ENCODE results near the gene GMFB. TPM values are rescaled to one million over a fixed set of nuclear protein-coding genes. Genes with fewer than 3 reads are reported as not detected.

The GMFB gene
- total RNA-seq, 1 donor from 2014 or later, result 27.5 TPM

DNA sequence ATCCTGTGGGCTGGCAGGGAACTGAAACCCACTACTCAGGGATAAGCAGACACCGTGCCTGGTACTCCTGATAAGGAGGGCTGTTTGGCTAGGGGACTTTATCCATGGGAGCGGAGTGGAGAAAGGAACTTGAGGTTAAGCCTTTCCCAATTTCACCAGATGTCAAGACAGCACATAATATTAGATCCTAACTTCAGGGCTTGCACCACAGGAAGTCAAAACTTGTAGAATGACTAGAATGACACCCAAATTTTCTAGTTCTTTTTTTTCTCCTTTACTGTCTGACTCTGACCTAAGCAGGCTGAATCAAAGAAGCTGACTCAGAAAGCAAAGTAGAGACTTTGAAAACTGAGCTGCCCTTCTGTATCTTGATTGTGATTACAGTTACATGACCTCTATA lies 13.8 kb upstream of the GMFB start:
- TF ChIP-seq, protein P1, sequence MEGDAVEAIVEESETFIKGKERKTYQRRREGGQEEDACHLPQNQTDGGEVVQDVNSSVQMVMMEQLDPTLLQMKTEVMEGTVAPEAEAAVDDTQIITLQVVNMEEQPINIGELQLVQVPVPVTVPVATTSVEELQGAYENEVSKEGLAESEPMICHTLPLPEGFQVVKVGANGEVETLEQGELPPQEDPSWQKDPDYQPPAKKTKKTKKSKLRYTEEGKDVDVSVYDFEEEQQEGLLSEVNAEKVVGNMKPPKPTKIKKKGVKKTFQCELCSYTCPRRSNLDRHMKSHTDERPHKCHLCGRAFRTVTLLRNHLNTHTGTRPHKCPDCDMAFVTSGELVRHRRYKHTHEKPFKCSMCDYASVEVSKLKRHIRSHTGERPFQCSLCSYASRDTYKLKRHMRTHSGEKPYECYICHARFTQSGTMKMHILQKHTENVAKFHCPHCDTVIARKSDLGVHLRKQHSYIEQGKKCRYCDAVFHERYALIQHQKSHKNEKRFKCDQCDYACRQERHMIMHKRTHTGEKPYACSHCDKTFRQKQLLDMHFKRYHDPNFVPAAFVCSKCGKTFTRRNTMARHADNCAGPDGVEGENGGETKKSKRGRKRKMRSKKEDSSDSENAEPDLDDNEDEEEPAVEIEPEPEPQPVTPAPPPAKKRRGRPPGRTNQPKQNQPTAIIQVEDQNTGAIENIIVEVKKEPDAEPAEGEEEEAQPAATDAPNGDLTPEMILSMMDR (IDR thresholded peaks at IDR 0.05), result no peak
- H3K4me3 ChIP-seq, result no peak overlapping the region
- intact Hi-C loops (cut with DNase I), result loop anchor here (10.0 kb wide), 1 partner anchor 548 kb away; the partner anchor contains the start of gene BMP4

DNA sequence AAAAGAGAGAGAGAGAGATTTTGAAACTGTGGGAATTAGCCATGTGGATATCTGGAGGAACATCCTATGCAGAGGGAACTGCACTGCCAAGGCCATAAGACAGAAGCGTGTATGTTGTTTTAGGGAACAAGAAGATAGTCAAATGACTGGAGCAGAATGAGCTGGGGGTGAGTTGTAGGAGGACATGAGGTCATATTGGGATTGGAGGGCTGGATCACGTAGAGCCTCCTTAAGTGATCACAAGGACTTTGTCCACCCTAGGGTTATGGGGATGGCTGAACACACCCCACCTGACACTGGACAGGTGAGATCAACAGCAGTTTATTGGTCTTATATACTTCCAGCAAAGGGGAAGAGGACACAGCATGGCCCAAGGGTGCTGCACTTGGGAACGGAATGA lies 12.7 kb upstream of the GMFB start:
- H3K4me1 ChIP-seq, result no peaks in the 10 kb centered on the region
- no peak overlapping the region for H3K4me3 ChIP-seq
- H3K36me3 ChIP-seq, result no peaks in the 10 kb centered on the region
- H3K9me3 ChIP-seq, result no peaks in the 10 kb centered on the region
- no peak for DNase-seq (ENCODE audit: low spot score in 2 of 2)
- no peaks in the 10 kb centered on the region for H3K27me3 ChIP-seq
- H3K27ac ChIP-seq, result no peak overlapping the region
- intact Hi-C loops (cut with DNase I), result loop anchor here (10.0 kb wide), 1 partner anchor 547 kb away; the partner anchor contains the start of gene BMP4
- TF ChIP-seq, protein P1 (IDR thresholded peaks at IDR 0.05), result no peak

More for the DNA sequence above, 13.8 kb upstream of the GMFB start:
- DNase-seq (ENCODE audit: low spot score in 2 of 2), result no peak
- Histone ChIP-seq H3K9me3 (no peaks in the 10 kb centered on the region), H3K4me1 (no peaks in the 10 kb centered on the region), H3K27ac (no peak overlapping the region), H3K36me3 (no peaks in the 10 kb centered on the region), H3K27me3 (no peaks in the 10 kb centered on the region)

DNA sequence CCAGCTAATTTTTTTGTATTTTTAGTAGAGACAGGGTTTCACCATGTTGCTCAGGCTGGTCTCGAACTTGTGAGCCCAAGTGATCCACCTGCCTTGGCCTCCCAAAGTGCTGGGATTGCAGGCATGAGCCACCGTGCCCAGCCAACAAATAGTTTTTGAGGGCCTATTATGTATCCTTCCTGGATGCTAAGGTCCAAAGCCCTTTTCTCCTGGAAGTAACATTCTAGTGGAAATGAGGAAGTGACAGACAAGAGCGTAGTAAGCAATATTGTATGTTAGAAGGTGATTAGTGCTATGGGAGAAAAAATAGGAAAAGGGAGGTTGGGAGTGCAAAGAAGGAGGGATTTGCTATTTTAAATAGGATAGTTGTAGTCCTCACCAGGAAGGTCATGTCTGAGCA lies 12.0 kb upstream of the GMFB start:
- Histone ChIP-seq H3K36me3 (no peaks in the 10 kb centered on the region), H3K4me1 (no peaks in the 10 kb centered on the region), H3K4me3 (no peak overlapping the region), H3K9me3 (no peaks in the 10 kb centered on the region), H3K27ac (no peak overlapping the region), H3K27me3 (no peaks in the 10 kb centered on the region)
- intact Hi-C loops (cut with DNase I), result loop anchor here (10.0 kb wide), 1 partner anchor 546 kb away; the partner anchor contains the start of gene BMP4
- no peak for DNase-seq (ENCODE audit: low spot score in 2 of 2)
- TF ChIP-seq, protein P1 (IDR thresholded peaks at IDR 0.05), result no peak

DNA sequence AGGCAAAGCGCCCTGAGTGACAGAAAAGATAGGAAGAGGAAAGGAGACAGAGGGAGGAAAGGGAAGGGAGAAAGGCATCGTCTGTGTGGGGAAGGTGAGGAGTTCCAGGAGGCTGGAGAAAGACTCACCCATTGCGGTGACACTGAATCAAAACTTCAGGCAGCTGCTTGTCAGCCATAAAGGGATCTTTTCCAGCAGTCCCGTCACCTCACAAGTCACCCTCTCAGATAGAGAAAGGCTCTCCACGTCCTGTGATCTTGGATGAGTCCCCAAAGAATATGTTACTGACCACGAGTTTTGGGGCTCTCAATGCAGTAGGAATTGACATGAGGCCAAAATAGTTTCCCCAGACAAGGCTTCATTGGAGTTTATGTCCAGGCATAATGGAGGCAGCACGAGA lies 9.8 kb upstream of the GMFB start:
- intact Hi-C loops (cut with DNase I), result no loop called here
- H3K36me3 ChIP-seq, result no peaks in the 10 kb centered on the region
- H3K27me3 ChIP-seq, result no peaks in the 10 kb centered on the region
- DNase-seq (ENCODE audit: low spot score in 2 of 2), result no peak
- TF ChIP-seq, protein P1 (IDR thresholded peaks at IDR 0.05), result no peak
- H3K9me3 ChIP-seq, result no peaks in the 10 kb centered on the region
- no peak overlapping the region for H3K27ac ChIP-seq
- H3K4me1 ChIP-seq, result no peaks in the 10 kb centered on the region
- no peak overlapping the region for H3K4me3 ChIP-seq

DNA sequence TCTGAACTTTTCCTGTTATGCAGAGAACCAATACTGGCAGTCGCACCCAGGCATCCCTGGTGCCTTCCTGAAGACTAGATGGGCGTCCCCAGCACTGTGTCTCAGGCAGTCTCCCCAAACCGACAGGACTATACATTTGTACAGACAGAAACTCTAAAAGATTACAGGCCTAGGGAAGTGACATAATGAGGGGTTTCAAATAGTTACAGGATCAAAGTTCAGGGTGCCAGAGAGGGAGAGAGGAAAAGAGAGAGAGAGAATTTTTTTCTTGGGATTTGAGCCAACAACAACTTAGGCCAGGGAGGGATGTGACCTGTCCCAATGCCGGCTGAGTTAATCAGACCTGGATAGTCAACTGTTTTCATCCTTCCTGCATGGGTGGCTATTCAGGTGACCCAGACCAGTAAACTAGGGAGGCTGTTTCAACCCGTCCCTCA lies 9.3 kb upstream of the GMFB start:
- Histone ChIP-seq H3K4me1 (no peaks in the 10 kb centered on the region), H3K36me3 (no peaks in the 10 kb centered on the region), H3K27ac (no peak overlapping the region), H3K27me3 (no peaks in the 10 kb centered on the region), H3K4me3 (no peak overlapping the region), H3K9me3 (no peaks in the 10 kb centered on the region)
- TF ChIP-seq, protein P1 (IDR thresholded peaks at IDR 0.05), result no peak
- DNase-seq (ENCODE audit: low spot score in 2 of 2), result no peak
- intact Hi-C loops (cut with DNase I), result no loop called here

DNA sequence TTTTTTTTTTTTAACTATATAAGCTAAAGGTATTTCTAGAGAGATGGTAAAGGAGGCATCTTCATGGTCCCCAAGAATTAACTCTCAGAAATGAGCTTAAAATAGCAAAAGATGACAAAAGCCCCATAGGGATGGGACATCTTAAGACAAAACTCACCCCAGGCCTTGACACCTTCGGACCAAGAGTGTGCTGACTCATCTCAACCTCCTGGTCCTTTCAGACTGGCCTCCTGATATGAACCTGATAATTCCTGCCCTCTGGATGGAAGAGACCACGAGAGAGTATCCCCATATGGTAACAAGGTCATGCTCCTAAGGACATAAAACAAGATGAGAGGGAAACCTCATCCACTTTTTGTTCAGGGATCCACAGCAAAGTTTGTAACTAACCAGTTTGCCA lies 8.4 kb upstream of the GMFB start:
- no peak for DNase-seq (ENCODE audit: low spot score in 2 of 2)
- H3K27me3 ChIP-seq, result no peaks in the 10 kb centered on the region
- intact Hi-C loops (cut with DNase I), result no loop called here
- no peak overlapping the region for H3K27ac ChIP-seq
- H3K36me3 ChIP-seq, result no peaks in the 10 kb centered on the region
- no peaks in the 10 kb centered on the region for H3K9me3 ChIP-seq
- H3K4me1 ChIP-seq, result no peaks in the 10 kb centered on the region
- H3K4me3 ChIP-seq, result no peak overlapping the region
- TF ChIP-seq, protein P1 (IDR thresholded peaks at IDR 0.05), result no peak

Measured in ascending aorta (tissue), 2 donors.